BJ (cell line): Measurements from ENCODE around the gene SHROOM3. TPM values are rescaled to one million over a fixed set of nuclear protein-coding genes. Genes with fewer than 3 reads are reported as not detected.

Experiments
- CTCF ChIA-PET: fragments of 350-600 bp; formaldehyde crosslinking; extraction: SDS; loops from one replicate; lab custom pipeline; 2021; ENCODE audit warnings: antibody characterized with exemption, inconsistent platforms; lab: Yijun Ruan, JAX
- POLR2A ChIA-PET: fragments of 300-600 bp; sonication (Branson Sonifier 250); formaldehyde crosslinking; extraction: SDS; loops from one replicate; lab custom pipeline; 2021; ENCODE audit warnings: antibody characterized with exemption; lab: Charles Lee
- DNase-seq: peaks from one replicate; pipeline ENCODE4 v3.0.0-alpha.2; 2011; ENCODE audit warnings: low read depth
- H3K27me3 ChIP-seq: 2 replicates; pipeline ENCODE4 v1.6.0; 2011; ENCODE audit warnings: low read length; ENCODE audit not compliant: control insufficient read depth, insufficient read depth
- H3K36me3 ChIP-seq: 2 replicates; pipeline ENCODE4 v1.5.1; 2011; ENCODE audit warnings: low read length; ENCODE audit not compliant: control insufficient read depth, insufficient read depth
- H3K4me3 ChIP-seq: 2 replicates; pipeline ENCODE4 v1.5.1; 2011; ENCODE audit warnings: low read depth, mild to moderate bottlenecking, control low read depth, low read length
- polyA plus RNA-seq: library from polyadenylated mRNA; depleted of rRNA; stranded (reverse); fragments of >200 nt; gene quantifications from 2 replicates; pipeline ENCODE4 v1.2.3, GENCODE V29; 2011
- TF ChIP-seq, protein P1 (sequence below): IDR thresholded peaks from 2 replicates; pipeline ENCODE4 v1.5.1; 2011; ENCODE audit warnings: low read depth, mild to moderate bottlenecking, control low read depth, inconsistent platforms, low read length, moderate library complexity; ENCODE audit not compliant: insufficient read depth

SHROOM3 gene
- polyA plus RNA-seq, 1 experiment, result 46.1 TPM

DNA sequence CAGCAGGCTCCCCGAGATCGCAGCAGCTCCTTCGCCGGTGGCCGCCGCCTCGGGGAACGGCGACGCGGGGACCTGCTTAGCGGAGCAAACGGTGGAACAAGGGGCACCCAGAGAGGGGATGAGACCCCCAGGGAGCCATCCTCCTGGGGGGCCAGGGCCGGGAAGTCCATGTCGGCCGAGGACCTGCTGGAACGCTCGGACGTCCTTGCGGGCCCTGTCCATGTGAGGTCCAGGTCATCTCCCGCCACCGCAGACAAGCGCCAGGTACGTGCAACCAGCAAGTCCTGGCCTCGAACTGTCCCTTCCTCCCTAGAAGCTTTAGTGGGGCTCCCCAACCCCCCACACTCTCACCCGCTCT, 306.6 kb downstream of the SHROOM3 start:
- Histone ChIP-seq H3K36me3 (peaks cover 24% of the 10 kb centered on the region), H3K4me3 (peak overlapping the region; percentile 46), H3K27me3 (no peaks in the 10 kb centered on the region)
- ChIA-PET POLR2A (interaction anchor here (0.6 kb wide), 1 partner anchor 544 kb away, joined by 3 read pairs; no protein-coding TSS in a partner anchor), CTCF (no interaction called here)
- TF ChIP-seq, protein P1, sequence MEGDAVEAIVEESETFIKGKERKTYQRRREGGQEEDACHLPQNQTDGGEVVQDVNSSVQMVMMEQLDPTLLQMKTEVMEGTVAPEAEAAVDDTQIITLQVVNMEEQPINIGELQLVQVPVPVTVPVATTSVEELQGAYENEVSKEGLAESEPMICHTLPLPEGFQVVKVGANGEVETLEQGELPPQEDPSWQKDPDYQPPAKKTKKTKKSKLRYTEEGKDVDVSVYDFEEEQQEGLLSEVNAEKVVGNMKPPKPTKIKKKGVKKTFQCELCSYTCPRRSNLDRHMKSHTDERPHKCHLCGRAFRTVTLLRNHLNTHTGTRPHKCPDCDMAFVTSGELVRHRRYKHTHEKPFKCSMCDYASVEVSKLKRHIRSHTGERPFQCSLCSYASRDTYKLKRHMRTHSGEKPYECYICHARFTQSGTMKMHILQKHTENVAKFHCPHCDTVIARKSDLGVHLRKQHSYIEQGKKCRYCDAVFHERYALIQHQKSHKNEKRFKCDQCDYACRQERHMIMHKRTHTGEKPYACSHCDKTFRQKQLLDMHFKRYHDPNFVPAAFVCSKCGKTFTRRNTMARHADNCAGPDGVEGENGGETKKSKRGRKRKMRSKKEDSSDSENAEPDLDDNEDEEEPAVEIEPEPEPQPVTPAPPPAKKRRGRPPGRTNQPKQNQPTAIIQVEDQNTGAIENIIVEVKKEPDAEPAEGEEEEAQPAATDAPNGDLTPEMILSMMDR, result no peak
- no peak for DNase-seq

DNA sequence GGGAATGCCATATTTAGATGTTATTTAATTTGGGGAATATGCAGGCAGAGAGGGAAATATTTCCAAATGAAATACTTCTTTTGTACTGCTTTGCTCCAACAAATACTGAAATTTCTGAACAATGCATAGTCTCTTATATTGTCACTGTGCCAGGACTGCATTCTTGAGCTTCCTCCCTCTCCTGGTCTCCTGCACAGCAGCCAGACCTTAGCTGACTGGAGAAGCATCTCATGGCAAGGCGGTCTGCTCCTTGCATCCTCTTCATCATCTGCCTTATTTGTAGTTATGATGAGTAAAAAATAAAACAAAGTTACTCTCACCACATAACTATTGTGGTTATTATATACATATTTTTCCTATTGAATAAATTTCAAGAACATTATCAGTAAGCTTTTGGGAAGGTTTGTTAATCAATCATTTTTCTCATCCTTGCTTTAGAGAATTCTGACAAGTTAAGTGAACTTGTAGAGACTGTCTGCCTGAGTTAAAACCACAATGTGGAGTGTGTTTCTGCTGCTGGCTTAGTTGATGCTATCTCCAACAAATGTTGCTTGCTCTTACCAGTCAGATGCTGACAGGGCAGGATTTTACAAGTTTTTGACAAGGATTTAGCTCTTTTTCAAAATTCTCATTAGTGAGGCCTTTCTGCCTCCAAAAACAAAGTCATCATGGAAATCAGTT, 309.4 kb downstream of the SHROOM3 start:
- H3K36me3 ChIP-seq, result peaks cover 21% of the 10 kb centered on the region
- no peak for DNase-seq
- peak overlapping the region; percentile 1; the same call in 1 of the 2 replicates for H3K4me3 ChIP-seq
- ChIA-PET POLR2A (interaction anchor here (0.5 to 1.6 kb wide), 3 partner anchors 9 to 84 kb away, joined by 3 to 6 read pairs (median 3); no protein-coding TSS in a partner anchor), CTCF (interaction anchor here (0.5 to 1.9 kb wide), 4 partner anchors 13 to 445 kb away, joined by 3 to 7 read pairs (median 3); no protein-coding TSS in a partner anchor)
- H3K27me3 ChIP-seq, result no peaks in the 10 kb centered on the region
- TF ChIP-seq, protein P1, result peak; percentile 5; the same call in 1 of the 2 replicates

DNA sequence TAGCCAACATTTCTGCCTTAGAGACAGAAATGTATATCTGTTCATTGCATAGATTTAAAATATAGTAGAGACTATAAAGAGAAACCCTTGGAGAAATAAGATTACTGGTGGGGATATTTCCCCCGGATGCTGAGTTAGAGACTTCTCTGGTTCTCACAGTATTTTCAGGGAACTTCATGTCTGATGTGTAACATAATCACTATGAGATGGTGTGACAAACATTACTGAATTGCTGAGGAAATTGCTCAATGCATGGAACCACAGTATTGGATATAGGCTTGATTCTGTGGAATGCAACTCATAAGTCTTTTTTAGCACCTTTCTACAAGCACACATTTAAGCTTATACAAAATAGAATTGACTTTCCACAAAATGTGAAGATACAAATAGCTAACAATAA, 310.2 kb downstream of the SHROOM3 start:
- peaks cover 13% of the 10 kb centered on the region for H3K36me3 ChIP-seq
- DNase-seq, result no peak
- H3K4me3 ChIP-seq, result no peak overlapping the region
- ChIA-PET CTCF (interaction anchor here (0.5 to 1.9 kb wide), 3 partner anchors 13 to 444 kb away, joined by 3 to 7 read pairs (median 5); no protein-coding TSS in a partner anchor), POLR2A (interaction anchor here (0.6 kb wide), 2 partner anchors 11 to 42 kb away, joined by 3 read pairs; no protein-coding TSS in a partner anchor)
- TF ChIP-seq, protein P1, result no peak
- no peaks in the 10 kb centered on the region for H3K27me3 ChIP-seq

DNA sequence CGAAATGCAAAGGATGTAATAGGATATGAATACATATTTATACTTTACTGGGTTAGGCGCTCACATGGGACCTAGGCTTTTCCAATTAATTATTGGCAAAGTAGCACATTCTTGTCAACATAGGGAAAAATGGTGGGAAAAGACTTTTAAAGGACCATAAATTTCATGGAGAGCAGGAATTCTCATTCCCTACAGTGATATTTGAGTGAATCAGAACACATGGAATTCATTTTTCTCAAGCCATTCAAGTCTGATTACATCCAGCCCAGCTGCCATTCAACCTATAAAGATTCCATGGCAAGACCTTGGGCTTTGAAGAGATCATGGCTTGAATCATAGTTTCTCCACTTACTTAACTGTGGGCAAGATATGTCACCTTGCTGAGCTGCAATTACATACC, 312.5 kb downstream of the SHROOM3 start:
- ChIA-PET POLR2A (interaction anchor here (0.6 to 1.2 kb wide), 3 partner anchors 9 to 157 kb away, joined by 3 to 9 read pairs (median 5); no protein-coding TSS in a partner anchor), CTCF (interaction anchor here (0.7 kb wide), 1 partner anchor 119 kb away, joined by 5 read pairs; no protein-coding TSS in a partner anchor)
- no peaks in the 10 kb centered on the region for H3K27me3 ChIP-seq
- peak; percentile 67 for DNase-seq
- TF ChIP-seq, protein P1, result no peak
- no peak overlapping the region for H3K4me3 ChIP-seq
- H3K36me3 ChIP-seq, result no peaks in the 10 kb centered on the region

DNA sequence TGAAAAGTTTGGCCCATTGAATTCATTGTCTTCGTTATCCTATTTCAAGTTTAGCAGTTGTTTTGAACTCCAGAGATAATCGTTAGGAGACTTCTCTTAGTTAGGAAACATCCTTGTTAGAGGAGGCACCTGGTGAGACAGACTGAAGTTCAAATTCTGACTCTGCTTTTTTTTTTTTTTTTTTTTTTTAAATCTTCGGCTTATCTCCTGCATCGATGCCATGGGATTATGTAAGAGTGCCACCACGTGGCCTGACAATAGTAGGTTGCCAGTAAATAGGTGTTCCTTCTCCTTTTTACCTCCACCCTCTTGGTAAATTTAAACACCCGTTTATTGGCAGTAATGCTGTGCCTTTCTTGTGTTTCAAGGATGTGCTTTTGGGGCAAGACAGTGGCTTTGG, 313.6 kb downstream of the SHROOM3 start:
- Histone ChIP-seq H3K36me3 (no peaks in the 10 kb centered on the region), H3K4me3 (no peak overlapping the region), H3K27me3 (no peaks in the 10 kb centered on the region)
- no peak for DNase-seq
- POLR2A ChIA-PET, result no interaction called here
- CTCF ChIA-PET, result no interaction called here
- TF ChIP-seq, protein P1, result no peak
